Stimulated activated CD4-positive, alpha-beta T cell treated with anti-CD3 and anti-CD28 coated beads, Interleukin-2, amount 100 ng/mL, for 48 hours (primary cell): ENCODE results near the gene THRA.

ENCODE experiments used
- DNase-seq, 2 donors: peaks; one replicate each; pipeline ENCODE4 v3.0.0-alpha.2; 2020

THRA gene

DNA sequence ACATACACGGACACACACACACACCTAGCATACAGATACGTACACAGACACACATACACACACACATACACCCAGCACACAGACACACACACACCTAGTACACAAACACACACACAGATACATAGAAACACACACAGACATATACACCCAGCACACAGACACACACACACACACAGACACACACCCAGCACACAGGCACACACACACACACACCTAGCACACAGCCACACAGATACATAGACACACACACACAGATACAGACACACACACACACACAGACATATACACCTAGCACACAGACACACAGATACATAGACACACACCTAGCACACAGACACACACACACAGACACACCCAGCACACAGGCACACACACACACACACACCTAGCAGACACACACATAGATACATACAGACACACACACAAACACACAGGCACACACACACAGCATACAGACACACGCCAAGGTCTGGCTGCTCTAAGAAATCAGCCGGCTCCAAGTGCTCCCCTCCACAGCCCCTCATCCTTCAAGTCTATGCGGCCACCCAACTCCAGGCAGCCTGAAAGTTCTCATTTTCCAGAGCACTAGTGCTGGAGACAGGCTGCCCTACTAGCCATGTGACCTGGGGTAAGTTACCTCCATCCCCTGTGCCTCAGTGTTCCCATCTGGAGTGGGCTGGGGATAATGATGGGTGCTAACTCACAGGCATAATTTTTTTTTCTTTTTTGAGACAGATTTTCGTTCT lies 24.5 kb downstream of the THRA start:
- DNase-seq = no peak

DNA sequence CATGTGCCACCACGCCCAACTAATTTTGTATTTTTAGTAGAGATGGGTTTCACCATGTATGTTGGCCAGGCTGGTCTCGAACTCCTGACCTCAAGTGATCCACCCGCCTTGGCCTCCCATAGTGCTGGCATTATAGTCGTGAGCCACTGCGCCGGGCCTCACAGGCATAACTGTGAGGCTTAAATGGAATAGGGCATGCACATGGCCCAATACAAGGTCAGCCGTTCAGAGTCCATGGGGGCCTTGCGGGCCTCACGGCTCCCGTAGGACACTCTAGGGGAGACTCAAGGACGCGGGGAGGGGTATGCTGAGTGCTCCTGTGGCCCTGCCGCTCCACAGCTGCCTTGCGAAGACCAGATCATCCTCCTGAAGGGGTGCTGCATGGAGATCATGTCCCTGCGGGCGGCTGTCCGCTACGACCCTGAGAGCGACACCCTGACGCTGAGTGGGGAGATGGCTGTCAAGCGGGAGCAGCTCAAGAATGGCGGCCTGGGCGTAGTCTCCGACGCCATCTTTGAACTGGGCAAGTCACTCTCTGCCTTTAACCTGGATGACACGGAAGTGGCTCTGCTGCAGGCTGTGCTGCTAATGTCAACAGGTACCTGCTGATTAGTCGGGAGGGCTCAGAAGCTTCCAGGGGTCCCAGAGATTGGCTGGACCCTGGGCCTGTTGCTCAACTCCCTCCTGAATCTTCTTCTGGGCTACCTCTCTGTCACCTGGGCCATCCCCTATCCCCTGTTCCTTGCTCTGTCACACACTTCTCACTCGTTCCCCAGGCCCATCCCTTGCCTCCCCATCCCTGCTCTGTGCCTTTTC lies 25.3 kb downstream of the THRA start:
- no peak for DNase-seq

DNA sequence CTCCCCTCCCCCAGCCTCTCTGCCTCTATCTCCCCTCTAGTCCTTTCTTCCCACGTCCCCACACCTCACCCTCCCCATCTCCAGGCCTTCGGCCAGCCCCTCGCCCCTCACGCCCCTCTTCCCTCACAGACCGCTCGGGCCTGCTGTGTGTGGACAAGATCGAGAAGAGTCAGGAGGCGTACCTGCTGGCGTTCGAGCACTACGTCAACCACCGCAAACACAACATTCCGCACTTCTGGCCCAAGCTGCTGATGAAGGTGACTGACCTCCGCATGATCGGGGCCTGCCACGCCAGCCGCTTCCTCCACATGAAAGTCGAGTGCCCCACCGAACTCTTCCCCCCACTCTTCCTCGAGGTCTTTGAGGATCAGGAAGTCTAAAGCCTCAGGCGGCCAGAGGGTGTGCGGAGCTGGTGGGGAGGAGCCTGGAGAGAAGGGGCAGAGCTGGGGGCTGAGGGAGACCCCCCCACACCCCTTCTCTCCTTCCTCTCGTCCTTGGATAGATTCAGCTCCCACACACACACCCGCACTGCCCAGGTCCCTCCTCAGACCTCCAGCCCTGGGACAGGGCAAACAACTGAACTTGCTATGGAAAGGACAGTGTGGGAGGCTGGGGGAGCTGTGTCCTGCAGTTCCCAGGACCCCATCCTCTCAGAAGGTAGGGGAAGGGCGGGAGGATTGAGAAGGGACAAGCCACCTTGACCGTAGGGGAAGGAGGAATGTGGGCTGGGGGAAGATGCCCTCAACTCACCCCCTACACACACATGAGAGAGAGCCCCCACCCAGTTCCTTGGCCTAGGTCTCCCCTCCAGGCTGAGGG lies 26.5 kb downstream of the THRA start:
- DNase-seq = no peak

DNA sequence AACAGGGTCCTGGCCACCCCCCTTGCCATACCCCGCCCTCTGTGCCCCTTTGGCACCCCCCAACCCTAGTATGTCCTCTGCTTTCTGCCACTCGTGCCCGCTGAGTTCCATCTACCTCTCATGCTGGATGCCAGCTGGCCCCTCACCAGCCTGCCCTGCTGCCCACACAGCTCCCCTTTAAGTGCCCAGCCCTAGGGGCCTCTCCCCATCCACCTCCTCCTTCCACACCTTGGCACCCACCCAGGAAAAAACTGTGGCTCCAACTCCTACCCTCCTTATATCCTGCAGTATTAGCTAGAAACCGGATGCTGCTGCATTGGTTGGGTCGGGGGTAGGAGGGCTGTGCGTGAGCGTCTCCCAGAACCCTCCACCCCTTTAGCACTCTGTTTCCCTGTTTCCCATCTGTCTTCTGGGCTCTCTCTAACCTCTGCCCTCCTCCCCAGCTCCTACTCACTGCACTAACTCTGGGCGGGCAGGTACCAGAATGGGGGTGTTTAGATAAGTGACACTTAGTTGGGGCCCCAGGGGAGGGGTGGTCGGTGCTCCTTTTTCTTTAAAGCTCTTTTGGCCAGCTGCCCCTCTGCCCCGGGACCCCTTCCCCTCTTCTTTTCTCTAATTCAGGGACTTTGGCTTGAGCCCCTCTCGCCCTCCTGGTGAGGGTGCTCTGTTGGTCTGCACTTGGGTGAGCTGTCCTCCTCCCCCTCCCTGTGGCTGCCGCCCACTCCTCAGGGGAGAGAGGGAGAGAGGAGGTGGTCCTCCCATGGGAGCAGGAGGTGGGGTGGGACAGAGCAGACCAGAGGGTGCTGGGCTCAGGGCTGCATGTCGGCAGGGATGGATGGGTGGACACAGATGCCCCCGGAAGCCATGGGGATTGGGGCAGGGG lies 27.7 kb downstream of the THRA start:
- no peak for DNase-seq

DNA sequence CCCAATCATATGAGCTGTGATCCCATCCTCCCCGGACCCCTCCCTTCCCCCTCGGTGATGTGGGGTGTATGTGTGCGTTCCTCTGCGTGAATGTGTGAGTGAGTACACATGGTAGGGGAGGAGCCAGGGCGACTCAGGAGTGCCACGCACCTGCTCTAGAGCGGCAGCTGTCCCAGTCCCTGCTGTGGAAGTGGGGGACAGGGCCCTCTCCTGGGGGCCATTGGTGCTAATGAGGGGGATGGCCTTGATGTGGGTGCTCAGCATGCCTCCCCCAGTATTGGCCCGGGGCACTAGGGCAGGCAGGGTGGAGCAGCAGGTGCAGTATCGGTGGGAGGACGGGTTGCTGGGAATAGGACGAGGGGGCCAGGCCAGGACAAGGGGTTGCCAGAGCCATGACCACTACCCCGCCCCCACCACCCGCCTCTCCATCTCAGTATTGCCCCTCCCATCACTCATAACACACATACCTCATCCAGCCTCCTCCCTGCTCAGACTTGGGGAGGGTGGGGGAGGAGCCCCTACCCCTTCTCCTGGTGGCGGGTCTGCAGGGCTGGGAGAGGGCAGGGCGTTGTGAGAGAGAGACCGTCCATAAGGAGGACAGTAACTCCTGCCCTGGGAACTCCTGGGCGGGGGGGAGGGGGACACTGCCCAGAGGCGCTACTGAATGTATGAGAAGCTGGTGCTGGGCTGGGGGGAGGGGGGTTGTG lies 29.1 kb downstream of the THRA start:
- DNase-seq = no peak

DNA sequence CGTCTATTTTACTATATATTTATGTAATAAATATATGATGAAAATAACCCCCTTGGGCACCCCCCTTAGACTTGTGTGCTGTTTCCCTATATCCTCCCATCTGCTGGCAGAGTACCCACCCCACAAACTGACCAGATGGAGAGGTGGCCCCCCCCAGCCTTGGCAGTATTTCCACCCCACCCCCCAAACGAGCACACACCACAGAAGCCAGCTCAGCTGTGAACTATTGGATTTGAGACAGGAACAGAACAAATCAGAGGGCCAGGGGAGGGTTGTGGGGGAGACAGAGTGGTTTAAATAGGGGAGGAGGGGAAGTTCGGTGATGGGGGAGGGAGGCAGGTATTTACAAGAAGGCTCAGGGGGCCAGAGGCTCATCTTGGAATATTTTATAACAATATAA lies 29.8 kb downstream of the THRA start:
- DNase-seq = no peak

DNA sequence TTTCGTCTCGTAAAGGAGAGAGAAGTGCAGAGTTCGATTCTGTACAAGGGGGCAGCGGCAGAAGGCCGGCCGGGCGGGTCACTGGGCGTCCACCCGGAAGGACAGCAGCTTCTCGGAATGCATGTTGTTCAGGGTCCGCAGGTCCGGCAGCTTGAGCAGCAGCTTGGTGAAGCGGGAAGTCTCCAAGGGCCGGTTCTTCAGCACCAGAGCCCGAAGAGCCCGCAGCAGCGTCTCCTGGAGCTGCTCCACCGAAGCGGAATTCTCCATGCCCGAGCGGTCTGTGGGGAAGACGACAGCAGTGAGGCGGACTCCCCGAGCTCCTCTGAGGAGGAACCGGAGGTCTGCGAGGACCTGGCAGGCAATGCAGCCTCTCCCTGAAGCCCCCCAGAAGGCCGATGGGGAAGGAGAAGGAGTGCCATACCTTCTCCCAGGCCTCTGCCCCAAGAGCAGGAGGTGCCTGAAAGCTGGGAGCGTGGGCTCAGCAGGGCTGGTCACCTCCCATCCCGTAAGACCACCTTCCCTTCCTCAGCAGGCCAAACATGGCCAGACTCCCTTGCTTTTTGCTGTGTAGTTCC lies 30.3 kb downstream of the THRA start:
- no peak for DNase-seq

DNA sequence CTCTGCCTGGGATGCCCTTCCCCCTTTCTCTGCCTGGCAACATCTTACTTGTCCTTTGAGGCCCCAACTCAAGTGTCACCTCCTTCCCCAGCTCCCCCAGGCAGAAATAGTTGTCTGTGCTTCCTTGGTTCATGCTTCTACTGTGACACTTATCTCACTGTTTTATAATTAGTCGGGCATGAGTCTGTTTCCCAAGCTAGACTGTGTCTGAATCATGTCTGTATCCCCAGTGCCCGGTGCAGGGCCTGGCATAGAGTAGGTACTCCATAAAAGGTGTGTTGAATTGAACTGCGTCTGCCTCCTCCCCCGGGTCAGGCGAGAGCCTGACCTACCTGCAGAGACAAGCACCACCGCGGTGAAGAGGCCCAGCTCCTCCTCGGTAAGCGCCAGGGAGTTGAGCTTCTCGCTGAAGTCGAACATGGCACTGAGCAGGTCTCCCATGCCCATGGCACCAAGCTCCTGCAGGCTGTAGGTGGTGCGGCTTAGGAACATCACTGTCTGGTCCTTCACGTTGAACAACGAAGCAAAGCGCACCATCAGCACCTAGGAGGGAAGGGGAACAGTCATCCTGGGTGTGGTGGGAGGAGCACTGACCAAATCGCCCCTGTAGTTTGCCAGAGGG lies 30.9 kb downstream of the THRA start:
- no peak for DNase-seq

DNA sequence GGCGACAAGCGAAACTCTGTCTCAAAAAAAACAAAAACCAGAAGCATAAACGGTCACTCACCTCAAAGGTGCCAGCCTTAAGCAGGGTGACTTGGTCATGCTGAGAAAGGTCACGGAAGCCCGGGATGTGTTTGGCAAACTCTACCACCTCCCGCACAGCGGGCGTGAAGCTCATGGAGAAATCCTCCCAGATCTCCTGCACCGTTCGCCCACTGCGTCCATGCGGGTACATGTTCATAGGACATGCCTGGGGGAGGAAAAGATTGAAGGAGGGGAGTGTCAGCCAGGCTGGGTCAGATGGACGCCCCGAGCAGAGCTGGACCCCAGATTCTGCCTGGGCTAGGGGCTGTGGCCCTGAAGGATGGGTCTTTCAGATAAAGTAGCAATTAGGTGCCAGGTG lies 32.1 kb downstream of the THRA start:
- DNase-seq = no peak

DNA sequence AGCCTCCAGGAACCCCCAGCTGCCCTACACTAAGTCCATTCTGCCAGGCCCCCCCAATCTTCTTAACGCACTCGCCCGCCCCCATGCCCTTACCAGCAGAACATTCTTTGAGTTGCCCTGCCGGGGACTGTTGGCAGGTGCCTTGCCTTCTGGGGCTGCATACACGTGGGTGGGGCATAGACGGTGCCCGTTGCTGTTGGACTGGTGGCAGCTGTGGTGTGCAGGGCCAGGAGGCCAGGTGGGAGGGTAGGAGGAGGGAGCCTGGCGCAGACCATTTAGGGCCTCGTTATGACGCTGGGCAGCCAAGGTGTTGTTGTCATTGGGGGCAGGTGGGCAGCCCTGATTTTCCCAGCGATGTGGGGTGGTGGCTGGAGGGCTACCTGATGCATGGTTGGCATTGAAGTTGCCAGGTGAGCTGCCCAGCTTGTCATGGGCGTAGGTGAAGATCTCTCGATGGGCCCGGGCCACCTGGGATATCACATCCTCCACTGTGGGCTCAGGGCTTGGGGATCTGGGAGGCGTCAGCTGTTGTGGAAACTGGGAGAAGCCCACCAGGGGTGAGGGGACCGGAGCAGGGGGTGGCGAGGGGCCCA lies 32.7 kb downstream of the THRA start:
- DNase-seq = no peak

DNA sequence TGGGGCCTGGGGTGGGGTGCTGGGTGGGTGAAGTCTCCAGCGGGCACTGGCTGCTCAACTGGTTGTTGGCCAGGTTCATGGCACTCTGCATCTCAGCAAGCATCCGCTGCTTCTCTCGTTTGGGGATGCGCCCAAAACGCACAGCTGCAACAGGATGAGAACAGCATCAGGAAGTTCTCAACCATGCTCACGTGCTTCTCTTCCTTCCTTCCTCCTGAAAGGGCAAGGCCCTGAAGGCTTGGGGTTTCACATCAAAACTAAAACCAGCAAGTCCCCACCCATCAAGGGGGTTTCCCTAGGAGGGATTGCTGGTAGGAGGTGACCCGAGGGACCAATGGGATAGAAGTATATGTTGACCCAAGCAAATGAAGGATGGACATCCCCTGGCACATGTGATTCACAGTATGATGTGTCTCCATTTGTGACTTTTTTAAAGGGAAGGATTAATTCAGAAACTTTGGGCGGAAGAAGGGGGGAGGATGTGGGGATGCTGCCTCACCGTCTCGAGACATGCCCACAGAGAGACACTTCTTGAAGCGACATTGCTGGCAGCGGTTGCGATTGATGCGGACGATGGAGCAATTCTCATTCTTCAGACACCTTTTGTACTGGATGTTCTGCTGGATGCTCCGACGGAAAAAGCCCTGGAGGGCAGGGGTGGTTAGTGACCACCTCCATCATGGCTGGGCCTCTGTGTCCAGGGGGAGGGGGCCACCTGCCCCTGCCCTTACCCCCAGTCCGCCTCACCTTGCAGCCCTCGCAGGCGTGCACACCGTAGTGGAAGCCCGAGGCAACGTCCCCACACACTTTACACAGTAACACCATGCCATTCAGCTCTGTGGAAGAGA lies 33.4 kb downstream of the THRA start:
- peak; percentile 64 to 71 for DNase-seq

DNA sequence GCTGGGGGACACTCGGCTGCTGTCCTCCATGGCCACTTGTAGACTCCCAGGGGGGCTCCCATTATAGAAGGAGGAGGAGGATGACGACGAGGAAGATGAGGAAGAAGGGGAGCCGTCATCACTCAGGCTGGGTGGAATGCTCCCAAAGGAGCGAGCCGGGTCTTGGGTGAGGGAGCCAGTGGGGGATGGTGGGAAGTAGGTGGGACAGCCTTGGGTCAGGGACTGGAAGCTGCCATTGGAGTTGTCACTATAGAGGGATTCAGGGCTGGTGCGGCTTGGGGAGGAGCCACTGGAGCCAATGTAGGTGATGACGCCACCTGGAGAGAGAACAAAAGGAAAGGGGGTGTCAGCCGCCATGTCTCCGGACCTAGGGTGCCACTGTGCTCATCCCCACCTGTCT lies 34.3 kb downstream of the THRA start:
- no peak for DNase-seq

DNA sequence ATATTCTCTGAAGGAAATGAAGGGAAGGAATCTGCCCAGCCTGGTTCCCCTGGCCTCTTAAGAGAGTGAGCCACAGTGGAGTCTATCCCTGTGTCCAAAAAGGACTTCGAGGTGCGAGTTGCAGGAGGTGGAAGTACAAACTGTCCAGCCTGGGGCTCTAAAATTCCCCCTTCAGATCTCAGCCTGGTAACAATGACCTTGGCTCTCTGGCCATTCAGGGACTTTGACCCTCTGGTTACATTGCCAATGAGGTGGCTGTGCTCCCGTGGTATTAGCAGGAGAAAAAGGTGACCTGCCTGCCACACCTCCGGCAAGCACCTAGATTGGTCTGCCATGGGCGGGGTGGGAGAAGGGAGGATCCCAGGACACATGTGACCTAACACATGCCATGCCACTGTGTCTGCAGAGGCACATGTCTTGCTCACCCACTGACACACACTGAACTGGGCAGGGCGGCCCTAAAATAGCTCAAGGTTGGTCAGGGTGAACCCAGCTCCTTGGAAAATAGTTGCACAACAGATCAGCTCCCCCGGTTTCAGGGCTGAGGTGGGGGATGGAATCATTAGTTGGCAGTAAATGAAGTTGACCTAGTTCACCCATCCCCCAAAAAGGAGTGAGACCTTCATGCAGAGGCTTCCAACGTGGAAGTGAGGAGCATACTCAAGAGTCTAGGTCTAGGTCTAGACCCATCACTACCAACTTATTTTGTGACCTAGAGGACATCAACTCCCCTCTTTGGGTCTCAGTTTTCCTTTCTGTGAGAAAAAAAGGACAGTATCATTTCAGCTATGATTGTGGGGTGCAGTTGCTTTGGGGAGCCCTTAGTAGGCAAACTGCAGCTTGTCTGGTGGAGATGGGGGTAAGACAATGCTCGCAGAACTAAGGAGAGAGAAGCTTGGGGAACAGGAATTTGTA lies 35.4 kb downstream of the THRA start:
- DNase-seq = no peak

DNA sequence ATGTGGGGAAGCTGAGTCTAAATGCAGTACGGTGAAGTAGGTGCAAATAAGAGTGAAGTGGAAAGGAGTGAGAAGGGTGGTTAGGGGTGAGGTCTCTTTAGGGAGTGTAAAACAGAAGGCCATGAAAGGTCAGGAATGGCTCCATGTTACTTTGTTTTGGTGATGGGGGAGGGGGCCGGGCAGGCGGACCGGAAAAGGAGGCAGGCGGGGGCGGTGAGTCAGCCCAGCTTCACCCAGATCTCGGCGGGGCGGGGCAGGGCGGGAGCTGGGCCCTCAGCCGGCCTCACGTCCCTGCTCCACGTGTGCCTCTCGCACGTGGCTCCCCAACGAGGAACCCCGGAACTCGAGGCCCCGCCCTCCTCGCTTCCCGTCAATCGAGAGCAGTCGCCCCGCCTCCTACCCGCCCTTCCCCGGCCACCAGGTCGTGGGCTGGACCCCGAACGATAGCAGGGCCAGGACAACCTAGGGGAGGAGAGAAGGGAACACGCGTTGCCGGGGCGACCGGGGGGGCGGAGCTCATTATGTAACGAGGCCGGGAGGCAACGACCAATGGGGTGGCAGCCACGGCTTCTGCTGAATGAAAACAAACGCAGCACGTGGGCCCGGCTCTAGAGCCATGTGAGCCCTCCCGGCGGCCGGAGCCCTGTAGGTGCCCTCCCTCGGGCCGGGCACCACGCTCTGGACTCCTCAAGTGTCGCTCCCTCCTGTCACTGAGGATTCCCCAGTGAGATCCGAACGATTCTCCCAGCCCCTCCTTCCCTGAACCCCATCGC lies 36.3 kb downstream of the THRA start:
- DNase-seq = peak; percentile 96 to 97

DNA sequence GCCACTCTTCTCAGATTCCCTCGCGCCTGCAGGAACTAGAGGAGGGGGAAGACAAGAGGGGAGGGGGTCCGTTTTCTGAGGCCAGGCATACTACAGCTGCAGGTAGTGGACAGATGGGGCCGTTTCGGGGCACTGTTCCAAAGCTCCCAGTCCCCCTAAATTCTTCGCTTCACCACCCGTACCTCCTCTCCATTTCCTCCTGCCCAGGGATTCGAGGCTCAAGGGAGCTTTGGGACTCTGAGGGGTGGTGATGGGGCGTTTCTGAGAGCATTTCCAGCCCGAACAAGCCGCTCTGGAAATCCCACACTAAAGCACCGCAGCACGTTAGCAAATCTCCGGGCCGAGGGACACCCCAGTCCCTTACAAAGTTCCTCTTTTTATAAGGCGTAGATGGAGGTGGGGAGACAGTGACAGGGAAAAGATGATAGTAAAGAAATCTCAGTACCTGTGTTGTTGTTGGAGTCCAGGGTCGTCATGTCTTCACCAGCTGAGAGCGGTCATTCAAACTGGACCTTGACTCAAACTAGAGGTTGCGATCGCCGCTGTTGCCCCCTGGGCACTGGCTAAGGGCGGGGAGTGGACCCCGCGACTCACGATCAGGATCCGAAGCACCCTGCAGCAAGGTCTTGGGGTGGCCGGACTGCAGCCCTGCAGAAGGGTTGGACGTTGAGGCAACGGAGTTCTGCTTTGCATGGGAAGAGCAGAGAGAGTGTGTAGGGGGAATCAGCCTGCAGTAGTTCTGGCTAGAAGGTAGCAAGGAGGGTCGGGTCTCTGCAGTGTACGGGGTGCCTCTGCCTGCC lies 37.1 kb downstream of the THRA start:
- DNase-seq = no peak

DNA sequence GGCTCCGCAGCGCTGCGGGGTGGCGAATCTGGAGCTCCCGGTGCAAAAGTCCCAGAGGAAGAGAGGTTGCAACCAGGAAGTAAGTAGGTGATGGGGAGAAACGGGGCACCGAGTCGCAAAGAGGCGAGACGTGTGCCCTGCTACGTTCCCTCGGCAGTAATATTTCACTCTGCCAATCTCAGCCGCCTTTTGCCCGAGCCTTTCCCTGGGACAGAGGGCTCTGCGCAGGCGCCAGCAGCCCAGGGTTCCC lies 37.6 kb downstream of the THRA start, which contains the start of gene NR1D1:
Gene NR1D1 (minus strand): TSS at position 171 of the 250 bp plus-strand sequence. CDS start 495 bp downstream, outside the sequence.
- no peak for DNase-seq
